GM18508 (cell line): Measurements from ENCODE around the gene ESYT1.
"Not testable (repeated sequence)": the region's sequence is repeated elsewhere in the genome, so short reads cannot be mapped to it uniquely, and the experiment has no call there.

Source experiments
- ATAC-seq: cut with Tn5 transposase; IDR thresholded peaks from one replicate; pipeline ENCODE4 v1.9.1; 2021; ENCODE audit warnings: moderate number of reproducible peaks; ENCODE audit not compliant: insufficient read depth, unreplicated experiment

Gene ESYT1

GRCh38 chr12:56103066-56103711 lies 24.9 kb upstream of the ESYT1 start:
- ATAC-seq = no peak

GRCh38 chr12:56103823-56104108 lies 24.3 kb upstream of the ESYT1 start:
- no peak for ATAC-seq

- ATAC-seq = peak; percentile 80
These were observed 23.8 kb upstream of the ESYT1 start, which contains the start of gene PA2G4 for GRCh38 chr12:56104109-56104814. Gene PA2G4 (plus strand): TSS chr12:56104559. CDS start chr12:56104738, 179 bp downstream.

DNA sequence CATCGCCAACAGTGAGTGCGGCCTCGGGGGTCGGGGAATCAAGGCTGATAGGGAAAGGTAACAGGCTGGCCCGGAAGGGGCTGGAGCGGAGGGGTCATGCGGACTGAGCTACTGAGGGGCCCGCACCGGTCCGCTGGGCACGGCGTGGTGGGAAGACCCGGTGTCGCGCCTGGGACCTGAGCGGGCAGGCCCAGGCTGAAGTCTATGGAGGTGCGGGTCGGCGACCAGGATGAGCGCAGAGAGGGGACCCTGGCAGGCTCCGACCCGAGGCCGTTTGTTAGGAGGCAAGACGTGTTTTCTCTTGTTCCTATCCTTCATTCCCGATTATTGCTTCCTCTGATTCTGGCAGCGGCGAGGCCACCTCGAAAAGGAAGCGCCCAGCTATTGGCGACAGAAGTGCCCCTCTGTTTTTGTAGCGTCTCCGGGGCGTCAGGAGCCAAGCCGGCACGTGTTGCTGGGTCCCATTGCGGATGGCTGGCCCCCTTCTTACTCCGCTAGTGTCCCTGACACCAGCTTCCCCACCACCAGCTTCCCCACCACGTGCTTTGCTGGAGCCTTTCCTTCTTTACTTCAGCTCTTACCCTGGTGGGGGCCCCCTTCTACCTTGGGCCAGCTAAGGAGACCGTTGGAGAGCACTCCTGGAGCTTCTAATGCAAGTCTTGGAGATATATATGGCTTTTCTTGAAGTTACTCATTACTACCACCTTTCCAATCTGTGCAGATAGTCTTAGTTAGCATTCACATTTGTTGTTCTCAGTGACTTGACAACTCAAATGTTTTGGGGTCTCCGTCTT lies 23.1 kb upstream of the ESYT1 start:
- ATAC-seq = no peak

DNA sequence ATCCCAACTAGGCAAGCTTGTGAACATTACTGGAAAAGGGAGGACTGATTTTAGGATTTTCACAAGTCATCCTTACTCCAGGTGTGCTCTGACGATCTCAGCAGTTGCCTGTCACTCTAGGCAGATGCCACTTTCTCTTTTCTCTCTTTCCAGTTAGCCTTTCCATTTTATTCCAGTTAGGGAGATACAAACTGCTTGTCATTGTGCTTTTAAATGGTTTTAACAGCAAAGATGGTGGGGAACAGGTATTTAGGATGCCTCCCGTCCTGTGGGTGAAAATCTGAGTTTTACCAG lies 22.5 kb upstream of the ESYT1 start:
- ATAC-seq = no peak

DNA sequence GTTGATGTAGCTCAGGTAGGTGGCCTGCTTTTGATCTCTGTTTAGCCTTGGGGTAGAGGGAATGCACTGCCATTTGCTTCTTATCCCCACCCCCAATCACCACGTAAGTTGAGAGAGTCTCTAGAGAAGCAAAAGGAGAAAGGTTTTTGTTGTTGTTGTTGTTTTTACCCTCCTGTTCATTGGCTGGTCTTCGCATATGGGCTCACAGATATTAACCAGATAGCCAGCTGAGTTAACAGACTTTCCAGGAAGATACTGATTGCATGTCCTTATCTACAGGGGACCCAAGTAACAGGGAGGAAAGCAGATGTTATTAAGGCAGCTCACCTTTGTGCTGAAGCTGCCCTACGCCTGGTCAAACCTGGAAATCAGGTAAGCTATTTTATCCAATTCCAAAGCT lies 20.8 kb upstream of the ESYT1 start:
- no peak for ATAC-seq

DNA sequence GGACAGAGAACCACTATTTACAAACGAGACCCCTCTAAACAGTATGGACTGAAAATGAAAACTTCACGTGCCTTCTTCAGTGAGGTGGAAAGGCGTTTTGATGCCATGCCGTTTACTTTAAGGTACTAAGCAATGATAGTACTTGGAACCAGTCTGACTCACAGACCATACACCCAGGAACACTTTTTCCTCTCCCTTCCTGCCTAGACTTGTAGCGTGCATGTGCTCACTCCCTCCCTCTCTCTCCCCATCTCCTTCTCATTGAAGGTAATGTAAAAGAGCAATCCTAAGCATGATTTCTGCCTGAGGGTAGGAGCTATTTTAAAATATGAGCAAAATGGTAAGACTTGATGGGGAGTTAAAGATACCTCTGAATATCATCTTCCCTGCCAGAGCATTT lies 17.5 kb upstream of the ESYT1 start:
- no peak for ATAC-seq

DNA sequence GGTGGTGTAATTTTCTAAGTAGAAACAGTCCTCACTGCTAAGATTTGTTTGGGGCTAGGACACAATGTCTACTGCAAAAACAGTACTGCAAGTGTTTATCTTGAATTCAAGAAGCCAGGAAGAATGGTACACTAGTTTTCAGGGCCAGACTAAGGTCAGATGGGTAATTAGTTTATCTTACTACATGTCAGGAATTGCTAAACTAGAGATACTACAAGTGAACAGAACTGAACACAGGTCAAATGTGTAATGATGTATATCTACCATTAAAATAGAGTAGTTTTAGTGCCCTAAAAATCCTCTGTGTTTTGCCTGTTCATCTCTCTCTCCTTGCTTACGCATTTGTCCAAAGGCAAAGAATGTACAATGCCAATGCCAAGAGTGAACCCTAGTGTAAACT lies 14.0 kb upstream of the ESYT1 start:
- ATAC-seq = no peak

DNA sequence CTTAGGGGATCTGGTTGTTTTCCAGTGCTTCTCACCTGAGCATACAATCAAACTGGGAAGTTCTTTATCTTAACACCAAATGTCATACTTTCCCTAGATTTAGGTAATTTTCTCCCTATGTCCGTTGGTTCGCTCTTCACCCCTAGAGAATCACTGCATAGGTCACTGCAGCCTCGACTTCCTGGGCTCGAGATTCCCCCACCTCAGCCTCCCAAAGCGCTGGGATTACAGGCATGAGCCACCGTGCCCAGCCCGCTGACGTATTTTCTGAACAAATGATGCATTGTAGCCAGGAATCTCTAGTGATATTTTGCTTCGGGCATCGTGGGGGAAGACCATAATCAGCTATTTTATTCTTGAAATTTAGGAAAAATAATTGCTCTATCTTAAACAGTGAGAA lies 12.7 kb upstream of the ESYT1 start:
- ATAC-seq = no peak

- peak; percentile 25 for ATAC-seq
These were observed 11.6 kb upstream of the ESYT1 start, which contains the start of gene RPL41 for GRCh38 chr12:56116267-56117081. Gene RPL41 (plus strand): TSS chr12:56116633.

- ATAC-seq = not testable (repeated sequence)
These were observed 10.9 kb upstream of the ESYT1 start for GRCh38 chr12:56117082-56117706.

- ATAC-seq = peak; percentile 71
These were observed 10.0 kb upstream of the ESYT1 start, which contains the start of gene ZC3H10 for GRCh38 chr12:56117778-56118687. Gene ZC3H10 (plus strand): TSS chr12:56118266. CDS start chr12:56120563, 2,297 bp downstream.

GRCh38 chr12:56118688-56119357 lies 9.2 kb upstream of the ESYT1 start:
- ATAC-seq = peak; percentile 3

DNA sequence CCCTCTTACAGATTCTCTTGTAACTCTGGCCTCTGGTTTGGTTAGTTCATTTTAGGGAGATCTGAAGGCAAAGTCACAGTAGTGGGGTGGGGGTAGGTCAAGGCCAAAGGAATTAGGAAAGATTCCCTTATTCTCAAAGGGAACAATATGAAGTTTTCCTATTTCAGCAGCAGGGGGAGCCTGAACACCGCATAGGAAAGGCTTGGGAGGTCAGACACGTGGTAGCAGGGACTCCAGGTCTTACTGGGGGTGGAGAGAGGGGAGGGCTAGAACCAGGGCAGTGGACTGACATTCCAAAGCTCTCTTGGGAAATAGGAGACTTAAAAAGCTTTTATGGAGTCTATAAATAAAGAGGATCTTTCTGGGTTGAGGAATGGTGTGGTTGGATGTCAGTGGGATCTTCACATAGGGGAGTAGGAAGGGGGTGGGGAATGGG lies 8.7 kb upstream of the ESYT1 start:
- ATAC-seq = no peak

- ATAC-seq = no peak
These were observed 7.8 kb upstream of the ESYT1 start for GRCh38 chr12:56120158-56120846.

DNA sequence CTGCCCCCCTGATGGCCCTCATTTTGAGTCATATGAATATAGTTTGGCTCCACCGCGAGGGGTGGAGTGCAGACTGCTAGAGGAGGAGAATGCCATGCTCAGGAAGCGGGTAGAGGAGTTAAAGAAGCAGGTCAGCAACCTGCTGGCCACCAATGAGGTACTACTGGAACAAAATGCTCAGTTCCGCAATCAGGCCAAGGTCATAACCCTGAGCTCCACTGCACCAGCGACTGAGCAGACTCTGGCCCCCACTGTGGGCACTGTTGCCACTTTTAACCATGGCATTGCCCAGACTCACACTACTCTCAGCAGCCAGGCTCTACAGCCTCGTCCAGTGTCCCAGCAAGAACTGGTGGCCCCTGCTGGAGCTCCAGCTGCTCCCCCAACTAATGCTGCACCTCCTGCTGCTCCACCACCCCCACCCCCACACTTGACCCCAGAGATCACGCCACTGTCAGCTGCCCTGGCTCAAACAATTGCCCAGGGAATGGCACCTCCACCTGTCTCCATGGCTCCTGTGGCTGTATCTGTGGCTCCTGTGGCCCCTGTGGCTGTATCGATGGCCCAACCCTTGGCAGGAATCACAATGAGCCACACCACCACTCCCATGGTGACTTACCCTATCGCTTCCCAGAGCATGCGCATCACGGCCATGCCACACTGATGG lies 6.7 kb upstream of the ESYT1 start:
- no peak for ATAC-seq

DNA sequence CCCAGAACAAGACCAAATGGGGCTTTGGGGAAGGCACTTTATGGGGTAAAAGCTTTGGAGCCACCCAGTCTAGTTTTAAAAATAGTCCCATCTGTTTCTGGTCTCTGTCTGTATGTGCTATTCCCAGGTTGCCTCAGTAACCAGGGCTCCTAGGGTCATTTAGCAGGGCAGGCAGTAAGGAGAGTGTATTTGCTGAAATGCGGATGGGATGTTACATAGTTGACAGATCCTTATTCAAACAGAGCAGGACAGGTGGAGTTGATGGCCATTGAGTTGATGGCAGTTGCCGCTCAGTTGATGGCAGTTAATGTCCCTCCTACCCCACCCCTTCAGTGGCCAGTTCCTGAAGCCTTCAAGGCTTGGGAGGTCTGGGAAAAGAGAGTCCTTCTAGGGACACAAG lies 5.4 kb upstream of the ESYT1 start:
- ATAC-seq = no peak
